SK-N-SH treated with all-trans-retinoic acid at 6 μM for 48 hours (cell line): ENCODE data around the gene KLHL21.

ENCODE experiments used
- ATAC-seq: fragments of 200-7000 bp; cut with Tn5 transposase; 3 replicates; pipeline ENCODE4 v1.9.1; 2020; ENCODE audit warnings: mild to moderate bottlenecking, moderate library complexity
- ARNTL ChIP-seq: fragments of 450-650 bp; formaldehyde crosslinking; IDR thresholded peaks from 2 replicates; pipeline ENCODE4 v1.5.0; 2020; ENCODE audit warnings: low read depth, mild to moderate bottlenecking, moderate library complexity, borderline replicate concordance
- BACH2 ChIP-seq: fragments of 250-450 bp; sonication (Bioruptor Pico); IDR thresholded peaks from 2 replicates; pipeline ENCODE4 v1.9.0; 2021; ENCODE audit warnings: mild to moderate bottlenecking, borderline replicate concordance
- CSDC2 ChIP-seq: fragments of 250-450 bp; sonication (Bioruptor Pico); IDR thresholded peaks from 2 replicates; pipeline ENCODE4 v1.5.0; 2020; ENCODE audit warnings: mild to moderate bottlenecking, moderate library complexity
- ESRRG ChIP-seq: fragments of 250-450 bp; sonication (Bioruptor Pico); IDR thresholded peaks from 2 replicates; pipeline ENCODE4 v1.6.1; 2021; ENCODE audit warnings: mild to moderate bottlenecking
- ISL1 ChIP-seq: fragments of 250-450 bp; sonication (Bioruptor Pico); IDR thresholded peaks from 2 replicates; pipeline ENCODE4 v2.1.2; 2022; ENCODE audit warnings: mild to moderate bottlenecking, moderate library complexity
- PPARA ChIP-seq: fragments of 250-450 bp; sonication (Bioruptor Pico); IDR thresholded peaks from 2 replicates; pipeline ENCODE4 v1.5.0; 2020; ENCODE audit warnings: mild to moderate bottlenecking, borderline replicate concordance
- RARB ChIP-seq: fragments of 250-450 bp; sonication (Bioruptor Pico); IDR thresholded peaks from 2 replicates; pipeline ENCODE4 v1.8.0; 2021; ENCODE audit warnings: mild to moderate bottlenecking, moderate library complexity
- SNAI2 ChIP-seq: fragments of 250-450 bp; sonication (Bioruptor Pico); IDR thresholded peaks from 2 replicates; pipeline ENCODE4 v1.5.0; 2020; ENCODE audit warnings: mild to moderate bottlenecking, moderate library complexity
- TCF4 ChIP-seq: fragments of 250-450 bp; sonication (Bioruptor Pico); IDR thresholded peaks from 2 replicates; pipeline ENCODE4 v1.8.0; 2021; ENCODE audit warnings: mild to moderate bottlenecking, moderate library complexity, borderline replicate concordance
- TOX ChIP-seq: fragments of 250-450 bp; sonication (Bioruptor Pico); IDR thresholded peaks from 2 replicates; pipeline ENCODE4 v1.8.0; 2021; ENCODE audit warnings: mild to moderate bottlenecking, moderate library complexity, borderline replicate concordance
- ZC3H10 ChIP-seq: fragments of 250-450 bp; sonication (Bioruptor Pico); IDR thresholded peaks from 2 replicates; pipeline ENCODE4 v1.5.1; 2021; ENCODE audit warnings: mild to moderate bottlenecking, moderate library complexity
- ZFP3 ChIP-seq: fragments of 250-450 bp; sonication (Bioruptor Pico); IDR thresholded peaks from 2 replicates; pipeline ENCODE4 v1.5.0; 2020; ENCODE audit warnings: mild to moderate bottlenecking, moderate library complexity
- ZFP30 ChIP-seq: fragments of 450-650 bp; formaldehyde crosslinking; IDR thresholded peaks from 2 replicates; pipeline ENCODE4 v1.5.0; 2022; ENCODE audit warnings: mild to moderate bottlenecking, moderate library complexity
- ZNF565 ChIP-seq: fragments of 450-650 bp; formaldehyde crosslinking; conservative IDR thresholded peaks from 2 replicates; pipeline ENCODE4 v1.5.0; 2020; ENCODE audit warnings: low read depth, mild to moderate bottlenecking, moderate library complexity
- ZNF70 ChIP-seq: fragments of 450-650 bp; formaldehyde crosslinking; IDR thresholded peaks from 2 replicates; pipeline ENCODE4 v1.5.0; 2020; ENCODE audit warnings: mild to moderate bottlenecking, moderate library complexity
- ZNF8 ChIP-seq: fragments of 450-650 bp; formaldehyde crosslinking; IDR thresholded peaks from 2 replicates; pipeline ENCODE4 v1.5.0; 2020; ENCODE audit warnings: mild to moderate bottlenecking, moderate library complexity
- TF ChIP-seq, protein P1 (sequence below): fragments of 250-450 bp; sonication (Bioruptor Pico); IDR thresholded peaks from 2 replicates; pipeline ENCODE4 v1.5.0; 2020; ENCODE audit warnings: mild to moderate bottlenecking, moderate library complexity
- TF ChIP-seq, protein P2 (sequence below): fragments of 250-450 bp; sonication (Bioruptor Pico); IDR thresholded peaks from 2 replicates; pipeline ENCODE4 v1.8.0; 2020; ENCODE audit warnings: mild to moderate bottlenecking, moderate library complexity, borderline replicate concordance
- TF ChIP-seq, protein P3 (sequence below): fragments of 250-450 bp; sonication (Bioruptor Pico); IDR thresholded peaks from 2 replicates; pipeline ENCODE4 v1.5.1; 2021; ENCODE audit warnings: mild to moderate bottlenecking, moderate library complexity
- TF ChIP-seq, protein P4 (sequence below): fragments of 250-450 bp; sonication (Bioruptor Pico); IDR thresholded peaks from 2 replicates; pipeline ENCODE4 v1.5.1; 2020; ENCODE audit warnings: low read depth, mild to moderate bottlenecking, moderate library complexity

The KLHL21 gene

DNA sequence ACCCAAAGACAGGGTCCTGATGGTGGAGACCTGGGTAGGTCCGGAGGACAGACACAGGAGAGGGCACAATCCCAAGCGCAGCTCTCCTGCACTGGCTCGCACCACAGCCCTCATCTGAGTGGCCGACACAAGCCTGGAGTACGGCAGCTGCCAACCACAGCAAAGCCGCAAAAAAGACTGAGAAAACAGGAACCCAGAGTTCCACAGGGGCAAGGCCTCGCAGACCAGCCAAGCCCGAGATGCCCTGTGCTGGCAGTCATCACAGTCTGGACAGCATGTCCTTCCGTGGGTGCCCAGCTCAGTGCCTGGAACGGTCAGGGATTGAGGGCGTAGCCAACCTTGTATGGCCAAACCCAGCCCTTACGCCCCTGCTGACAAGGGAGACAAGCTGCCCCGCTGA is 11.4 kb downstream of the KLHL21 start:
- no peak for ATAC-seq
- TF ChIP-seq, protein P1, sequence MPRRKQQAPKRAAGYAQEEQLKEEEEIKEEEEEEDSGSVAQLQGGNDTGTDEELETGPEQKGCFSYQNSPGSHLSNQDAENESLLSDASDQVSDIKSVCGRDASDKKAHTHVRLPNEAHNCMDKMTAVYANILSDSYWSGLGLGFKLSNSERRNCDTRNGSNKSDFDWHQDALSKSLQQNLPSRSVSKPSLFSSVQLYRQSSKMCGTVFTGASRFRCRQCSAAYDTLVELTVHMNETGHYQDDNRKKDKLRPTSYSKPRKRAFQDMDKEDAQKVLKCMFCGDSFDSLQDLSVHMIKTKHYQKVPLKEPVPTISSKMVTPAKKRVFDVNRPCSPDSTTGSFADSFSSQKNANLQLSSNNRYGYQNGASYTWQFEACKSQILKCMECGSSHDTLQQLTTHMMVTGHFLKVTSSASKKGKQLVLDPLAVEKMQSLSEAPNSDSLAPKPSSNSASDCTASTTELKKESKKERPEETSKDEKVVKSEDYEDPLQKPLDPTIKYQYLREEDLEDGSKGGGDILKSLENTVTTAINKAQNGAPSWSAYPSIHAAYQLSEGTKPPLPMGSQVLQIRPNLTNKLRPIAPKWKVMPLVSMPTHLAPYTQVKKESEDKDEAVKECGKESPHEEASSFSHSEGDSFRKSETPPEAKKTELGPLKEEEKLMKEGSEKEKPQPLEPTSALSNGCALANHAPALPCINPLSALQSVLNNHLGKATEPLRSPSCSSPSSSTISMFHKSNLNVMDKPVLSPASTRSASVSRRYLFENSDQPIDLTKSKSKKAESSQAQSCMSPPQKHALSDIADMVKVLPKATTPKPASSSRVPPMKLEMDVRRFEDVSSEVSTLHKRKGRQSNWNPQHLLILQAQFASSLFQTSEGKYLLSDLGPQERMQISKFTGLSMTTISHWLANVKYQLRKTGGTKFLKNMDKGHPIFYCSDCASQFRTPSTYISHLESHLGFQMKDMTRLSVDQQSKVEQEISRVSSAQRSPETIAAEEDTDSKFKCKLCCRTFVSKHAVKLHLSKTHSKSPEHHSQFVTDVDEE (CRISPR knock-in tag): no peak
- TF ChIP-seq, protein P2, sequence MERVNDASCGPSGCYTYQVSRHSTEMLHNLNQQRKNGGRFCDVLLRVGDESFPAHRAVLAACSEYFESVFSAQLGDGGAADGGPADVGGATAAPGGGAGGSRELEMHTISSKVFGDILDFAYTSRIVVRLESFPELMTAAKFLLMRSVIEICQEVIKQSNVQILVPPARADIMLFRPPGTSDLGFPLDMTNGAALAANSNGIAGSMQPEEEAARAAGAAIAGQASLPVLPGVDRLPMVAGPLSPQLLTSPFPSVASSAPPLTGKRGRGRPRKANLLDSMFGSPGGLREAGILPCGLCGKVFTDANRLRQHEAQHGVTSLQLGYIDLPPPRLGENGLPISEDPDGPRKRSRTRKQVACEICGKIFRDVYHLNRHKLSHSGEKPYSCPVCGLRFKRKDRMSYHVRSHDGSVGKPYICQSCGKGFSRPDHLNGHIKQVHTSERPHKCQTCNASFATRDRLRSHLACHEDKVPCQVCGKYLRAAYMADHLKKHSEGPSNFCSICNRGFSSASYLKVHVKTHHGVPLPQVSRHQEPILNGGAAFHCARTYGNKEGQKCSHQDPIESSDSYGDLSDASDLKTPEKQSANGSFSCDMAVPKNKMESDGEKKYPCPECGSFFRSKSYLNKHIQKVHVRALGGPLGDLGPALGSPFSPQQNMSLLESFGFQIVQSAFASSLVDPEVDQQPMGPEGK (CRISPR knock-in tag): no peak
- TF ChIP-seq ESRRG: no peak
- no peak for TF ChIP-seq TCF4 (CRISPR knock-in tag)
- TF ChIP-seq ARNTL (CRISPR knock-in tag): no peak
- TF ChIP-seq ISL1 (CRISPR knock-in tag): no peak

DNA sequence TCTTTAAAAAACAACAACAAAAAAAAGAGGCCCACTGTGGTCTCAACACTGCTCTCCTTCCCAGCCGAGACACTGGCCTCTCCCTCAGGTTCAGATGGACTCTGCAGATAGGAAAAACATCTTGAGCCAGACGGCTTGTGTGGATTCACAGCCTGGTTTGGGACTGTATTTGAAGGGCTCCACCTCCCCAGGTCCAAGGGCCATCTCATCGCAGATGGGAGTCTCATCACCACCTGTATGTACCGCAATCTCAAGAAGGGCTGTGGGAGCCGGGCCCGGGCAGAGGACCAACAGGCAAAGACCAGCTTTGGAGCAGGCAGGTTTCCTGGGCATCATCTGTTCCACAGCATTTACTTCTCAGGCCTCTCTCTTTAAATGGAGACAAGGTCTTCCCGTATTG is 12.6 kb downstream of the KLHL21 start:
- no peak for ATAC-seq
- TF ChIP-seq SNAI2 (CRISPR knock-in tag): no peak
- TF ChIP-seq ESRRG: no peak
- no peak for TF ChIP-seq ZNF8
- no peak for TF ChIP-seq RARB (CRISPR knock-in tag)
- no peak for TF ChIP-seq ZNF565 (CRISPR knock-in tag)
- no peak for TF ChIP-seq ARNTL (CRISPR knock-in tag)
- no peak for TF ChIP-seq BACH2 (CRISPR knock-in tag)
- no peak for TF ChIP-seq ISL1 (CRISPR knock-in tag)
- TF ChIP-seq ZNF70 (CRISPR knock-in tag): no peak
- TF ChIP-seq TCF4 (CRISPR knock-in tag): no peak
- no peak for TF ChIP-seq ZFP3 (CRISPR knock-in tag)
- TF ChIP-seq, protein P3, sequence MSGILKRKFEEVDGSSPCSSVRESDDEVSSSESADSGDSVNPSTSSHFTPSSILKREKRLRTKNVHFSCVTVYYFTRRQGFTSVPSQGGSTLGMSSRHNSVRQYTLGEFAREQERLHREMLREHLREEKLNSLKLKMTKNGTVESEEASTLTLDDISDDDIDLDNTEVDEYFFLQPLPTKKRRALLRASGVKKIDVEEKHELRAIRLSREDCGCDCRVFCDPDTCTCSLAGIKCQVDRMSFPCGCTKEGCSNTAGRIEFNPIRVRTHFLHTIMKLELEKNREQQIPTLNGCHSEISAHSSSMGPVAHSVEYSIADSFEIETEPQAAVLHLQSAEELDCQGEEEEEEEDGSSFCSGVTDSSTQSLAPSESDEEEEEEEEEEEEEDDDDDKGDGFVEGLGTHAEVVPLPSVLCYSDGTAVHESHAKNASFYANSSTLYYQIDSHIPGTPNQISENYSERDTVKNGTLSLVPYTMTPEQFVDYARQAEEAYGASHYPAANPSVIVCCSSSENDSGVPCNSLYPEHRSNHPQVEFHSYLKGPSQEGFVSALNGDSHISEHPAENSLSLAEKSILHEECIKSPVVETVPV (CRISPR knock-in tag): no peak
- TF ChIP-seq PPARA: no peak
- TF ChIP-seq ZFP30: no peak
- TF ChIP-seq, protein P4, sequence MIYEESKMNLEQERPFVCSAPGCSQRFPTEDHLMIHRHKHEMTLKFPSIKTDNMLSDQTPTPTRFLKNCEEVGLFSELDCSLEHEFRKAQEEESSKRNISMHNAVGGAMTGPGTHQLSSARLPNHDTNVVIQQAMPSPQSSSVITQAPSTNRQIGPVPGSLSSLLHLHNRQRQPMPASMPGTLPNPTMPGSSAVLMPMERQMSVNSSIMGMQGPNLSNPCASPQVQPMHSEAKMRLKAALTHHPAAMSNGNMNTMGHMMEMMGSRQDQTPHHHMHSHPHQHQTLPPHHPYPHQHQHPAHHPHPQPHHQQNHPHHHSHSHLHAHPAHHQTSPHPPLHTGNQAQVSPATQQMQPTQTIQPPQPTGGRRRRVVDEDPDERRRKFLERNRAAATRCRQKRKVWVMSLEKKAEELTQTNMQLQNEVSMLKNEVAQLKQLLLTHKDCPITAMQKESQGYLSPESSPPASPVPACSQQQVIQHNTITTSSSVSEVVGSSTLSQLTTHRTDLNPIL: no peak
- TF ChIP-seq TOX (CRISPR knock-in tag): no peak
- TF ChIP-seq ZC3H10 (CRISPR knock-in tag): no peak
- TF ChIP-seq, protein P1 (CRISPR knock-in tag): no peak
- TF ChIP-seq, protein P2 (CRISPR knock-in tag): no peak
- no peak for TF ChIP-seq CSDC2
